ENCODE results near the gene KCNMA1. TPM values are rescaled to one million over a fixed set of nuclear protein-coding genes. Genes with fewer than 3 reads are reported as not detected.
A peak's percentile ranks its signal among the peaks of the same experiment; 100 is the strongest.

KCNMA1 gene
- total and polyA plus RNA-seq, 10 of the 15 experiments (the other 5 are each of a cell fraction or from before 2014, with no cell fraction given) = 8.5 to 77.0 (median 21.3) TPM

- peak; percentile 64; the same call in 1 of the 2 replicates for TF ChIP-seq NFXL1 (IDR thresholded peaks at IDR 0.05; ENCODE audit: borderline replicate concordance)
- no peak for TF ChIP-seq IRF4 (IDR thresholded peaks at IDR 0.05; ENCODE audit: low read depth, low read length)
- no peak for TF ChIP-seq SUPT20H (IDR thresholded peaks at IDR 0.05; ENCODE audit: borderline replicate concordance, control insufficient read depth, low read depth, low read length)
- TF ChIP-seq RAD21 (IDR thresholded peaks at IDR 0.05; ENCODE audit: insufficient read depth, low read depth, low read length) = no peak
- TF ChIP-seq ETV6 (conservative IDR thresholded peaks at IDR 0.05 in 1 of 2, IDR thresholded peaks at IDR 0.05 in 1 of 2; ENCODE audit: borderline replicate concordance in 1 of 2, low read depth in 1 of 2) = no peak
- TF ChIP-seq SMC3 (IDR thresholded peaks at IDR 0.05; ENCODE audit: borderline replicate concordance, low read length) = no peak
- TF ChIP-seq MYC (IDR thresholded peaks at IDR 0.05; ENCODE audit: insufficient read depth, insufficient read length, insufficient replicate concordance, low read length, severe bottlenecking) = no peak
- TF ChIP-seq FOS (IDR thresholded peaks at IDR 0.05; ENCODE audit: borderline replicate concordance, extremely low read depth, insufficient read length) = no peak
- no peak for TF ChIP-seq SP1 (IDR thresholded peaks at IDR 0.05; ENCODE audit: low read depth, low read length)
- no peak for TF ChIP-seq TCF3 (IDR thresholded peaks at IDR 0.05; ENCODE audit: borderline replicate concordance, insufficient read depth, low read depth, low read length)
- TF ChIP-seq RELB (IDR thresholded peaks at IDR 0.05; ENCODE audit: low read depth) = no peak
- no peak for TF ChIP-seq CHD2 (IDR thresholded peaks at IDR 0.05; ENCODE audit: borderline replicate concordance, low read depth, low read length)
- no peak for TF ChIP-seq TBL1XR1 (IDR thresholded peaks at IDR 0.05; ENCODE audit: low read depth, low read length)
- TF ChIP-seq WRNIP1 (IDR thresholded peaks at IDR 0.05; ENCODE audit: borderline replicate concordance, low read depth, low read length) = no peak
- peak; percentile 93 for TF ChIP-seq ZNF217 (IDR thresholded peaks at IDR 0.05)
- peak; percentile 85; the same call in 1 of the 2 replicates for TF ChIP-seq SMARCA5 (IDR thresholded peaks at IDR 0.05)
- no peak for TF ChIP-seq NFYA (IDR thresholded peaks at IDR 0.05; ENCODE audit: borderline replicate concordance, low read depth, low read length)
- TF ChIP-seq FOXK2 (IDR thresholded peaks at IDR 0.05) = no peak
- TF ChIP-seq TAF1 (IDR thresholded peaks at IDR 0.05; ENCODE audit: borderline replicate concordance, low read depth, low read length) = no peak
- no peak for TF ChIP-seq ZZZ3 (IDR thresholded peaks at IDR 0.05; ENCODE audit: control insufficient read depth, insufficient read length, low read depth)
- no peak overlapping the region for H2AFZ ChIP-seq (ENCODE audit: control insufficient read depth, low read depth, low read length)
- intact Hi-C loops (cut with micrococcal nuclease; ENCODE audit: unreplicated experiment) (loop anchor here (2.0 kb wide), 2 partner anchors 16 to 34 kb away; no protein-coding TSS in a partner anchor), in situ Hi-C loops (cut with MboI) (no loop called here)
- DNase-seq (ENCODE audit: low read depth, low spot score) = no peak
- FAIRE-seq = no peak
- ChIA-PET RAD21 (ENCODE audit: unreplicated experiment) (interaction anchor here (1.1 to 2.5 kb wide), 5 partner anchors 17 to 36 kb away, joined by 3 to 12 read pairs (median 6); no protein-coding TSS in a partner anchor), POLR2A (interaction anchor here (0.8 to 2.3 kb wide), 4 partner anchors 12 to 28 kb away, joined by 4 to 8 read pairs (median 6); no protein-coding TSS in a partner anchor), CTCF (interaction anchor here (0.8 to 2.1 kb wide), 7 partner anchors 16 to 41 kb away, joined by 3 to 11 read pairs (median 4); no protein-coding TSS in a partner anchor), SMC1A (ENCODE audit: uncharacterized antibody, unreplicated experiment) (interaction anchor here (0.5 to 3.0 kb wide), 13 partner anchors 10 to 42 kb away, joined by 3 to 13 read pairs (median 4); no protein-coding TSS in a partner anchor)
- no peaks in the 10 kb centered on the region for H4K20me1 ChIP-seq (ENCODE audit: control insufficient read depth, insufficient read depth)
- ATAC-seq = peak; percentile 36
- peaks cover 5% of the 10 kb centered on the region; the same call in 2 of the 3 replicates for H3K9me3 ChIP-seq (replicated peaks; ENCODE audit: control insufficient read depth, insufficient read depth, low read length)
- H3K9ac ChIP-seq (ENCODE audit: control insufficient read depth, insufficient read depth, low read length) = no peak overlapping the region
- no peaks in the 10 kb centered on the region for H3K27me3 ChIP-seq (replicated peaks in 1 of 2; ENCODE audit: control insufficient read depth in 2 of 2, insufficient read depth in 2 of 2, low read length in 1 of 2)
- 96% methylated on average over 5 of the region's 5 CpGs for WGBS (ENCODE audit: insufficient coverage, insufficient replicate concordance, low lambda C conversion rate, missing lambda C conversion rate)
- H3K4me3 ChIP-seq = no peak overlapping the region
- H3K79me2 ChIP-seq (ENCODE audit: control insufficient read depth, insufficient read depth, low read length) = no peaks in the 10 kb centered on the region
- H3K27ac ChIP-seq (ENCODE audit: control insufficient read depth, insufficient read depth) = peak overlapping the region; percentile 47
- H3K4me2 ChIP-seq (ENCODE audit: control insufficient read depth, insufficient read depth) = peak overlapping the region; percentile 48
- peaks cover 49% of the 10 kb centered on the region for H3K4me1 ChIP-seq (ENCODE audit: control insufficient read depth, insufficient read depth, low read length)
- BruUV-seq (replicated peaks) = no TSS peak
- H3K36me3 ChIP-seq (ENCODE audit: control insufficient read depth in 2 of 2, insufficient read depth in 2 of 2, low read length in 1 of 2) = no peaks in the 10 kb centered on the region; a peak in 1 of 4 replicates
Measured at GRCh38 chr10:77682393-77683087, 44.9 kb upstream of the KCNMA1 start.
